ENCODE measurements around the gene STYXL1. TPM values are rescaled to one million over a fixed set of nuclear protein-coding genes. Genes with fewer than 3 reads are reported as not detected.

STYXL1 gene
- total RNA-seq, 1 donor from 2014 or later, result 17.6 TPM

DNA sequence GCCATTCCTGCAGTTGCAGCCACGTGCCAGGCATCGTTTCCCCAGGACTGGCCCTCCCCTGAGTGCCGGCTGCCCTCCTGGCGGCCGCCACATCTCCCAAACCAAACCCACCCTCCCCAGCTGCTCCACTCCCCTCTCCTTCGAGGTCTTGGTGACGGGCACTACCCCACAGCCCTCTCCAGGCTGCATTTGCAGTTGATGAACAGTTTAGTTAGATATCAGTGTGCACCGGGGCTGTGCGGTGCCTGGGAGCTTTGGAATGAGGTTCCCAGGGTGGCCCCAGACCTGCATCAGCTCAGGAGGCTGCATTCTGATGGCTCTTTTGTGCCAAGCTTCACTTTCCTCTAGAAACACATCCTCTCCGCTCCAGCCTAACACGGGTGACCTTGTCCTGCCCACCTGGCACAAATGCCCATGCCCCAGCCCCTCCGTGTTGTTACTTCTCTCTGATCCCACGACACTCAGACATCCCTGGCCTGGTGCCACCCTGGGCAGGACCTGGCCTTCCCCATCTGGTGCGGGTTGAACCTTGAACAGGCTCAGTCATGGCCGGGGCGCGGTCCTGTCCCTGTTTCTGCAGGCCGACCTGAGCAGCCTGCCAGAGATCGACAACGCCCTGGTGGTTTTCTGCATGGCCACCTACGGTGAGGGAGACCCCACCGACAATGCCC is 67.9 kb downstream of the STYXL1 start:
- DNase-seq, result no peak

DNA sequence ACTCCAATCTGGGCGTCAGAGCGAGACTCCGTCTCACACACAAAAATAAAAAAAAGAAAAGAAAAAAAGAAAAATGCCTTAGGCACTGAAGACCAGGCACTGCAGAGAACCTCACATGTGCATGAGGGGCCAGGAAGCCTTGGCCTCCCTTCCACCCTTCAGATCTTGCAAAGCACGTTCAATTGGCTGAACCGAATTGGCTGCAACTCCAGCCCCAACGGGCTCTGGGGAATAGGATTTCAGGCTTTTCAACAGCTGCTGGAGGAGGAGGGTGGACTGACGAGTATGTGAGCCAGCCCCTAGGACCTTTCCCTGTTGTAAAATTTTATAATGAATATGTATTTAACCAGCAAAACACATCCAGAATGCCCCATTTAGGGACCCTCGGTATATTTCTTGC is 70.1 kb downstream of the STYXL1 start:
- DNase-seq, result peak; percentile 94

DNA sequence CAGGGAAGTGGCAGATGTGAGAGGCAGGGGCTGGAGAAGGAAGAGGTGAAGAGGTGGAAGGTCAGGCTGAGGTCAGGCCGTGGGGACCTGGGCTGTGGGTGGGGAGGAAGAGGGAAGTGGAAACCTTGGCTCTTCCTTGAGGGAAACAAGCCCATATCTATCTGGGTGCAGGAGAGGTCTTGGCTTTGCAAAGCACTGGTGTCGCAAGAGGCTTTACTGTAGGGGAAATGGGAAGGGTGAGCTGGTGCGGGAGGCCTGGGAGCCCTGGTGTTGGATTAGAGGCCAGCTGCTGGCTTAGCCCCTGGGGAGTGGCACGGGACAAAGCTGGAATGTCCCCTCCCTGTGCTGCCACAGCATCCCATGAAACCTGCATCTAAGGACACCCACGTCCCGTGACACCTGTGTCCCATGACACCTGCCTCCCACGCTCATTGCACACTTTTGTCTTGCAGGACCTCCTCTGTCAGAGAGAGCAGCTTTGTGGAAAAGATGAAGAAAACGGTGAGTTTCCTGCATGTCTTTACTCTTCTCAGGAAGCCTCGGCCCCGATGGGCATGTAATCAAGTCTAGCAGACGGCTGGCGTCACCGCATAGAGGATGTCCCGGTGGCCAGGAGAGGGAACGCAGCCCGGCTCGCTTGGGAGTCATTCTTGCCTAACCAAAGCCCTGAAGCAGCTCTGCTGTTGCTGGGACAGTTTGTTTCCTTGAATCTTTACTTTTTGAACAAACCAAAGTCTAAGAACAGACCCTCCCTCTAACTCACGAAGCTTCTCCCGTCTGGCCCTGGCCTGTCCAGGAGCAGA is 75.6 kb downstream of the STYXL1 start:
- DNase-seq, result no peak

- DNase-seq, result no peak
Measured at GRCh38 chr7:75971309-75971960, 76.4 kb downstream of the STYXL1 start.

GRCh38 chr7:75969704-75970498 is 77.9 kb downstream of the STYXL1 start:
- no peak for DNase-seq

GRCh38 chr7:75969182-75969581 is 78.6 kb downstream of the STYXL1 start:
- DNase-seq, result no peak

- no peak for DNase-seq
Measured at GRCh38 chr7:75968561-75969001, 79.2 kb downstream of the STYXL1 start.

DNA sequence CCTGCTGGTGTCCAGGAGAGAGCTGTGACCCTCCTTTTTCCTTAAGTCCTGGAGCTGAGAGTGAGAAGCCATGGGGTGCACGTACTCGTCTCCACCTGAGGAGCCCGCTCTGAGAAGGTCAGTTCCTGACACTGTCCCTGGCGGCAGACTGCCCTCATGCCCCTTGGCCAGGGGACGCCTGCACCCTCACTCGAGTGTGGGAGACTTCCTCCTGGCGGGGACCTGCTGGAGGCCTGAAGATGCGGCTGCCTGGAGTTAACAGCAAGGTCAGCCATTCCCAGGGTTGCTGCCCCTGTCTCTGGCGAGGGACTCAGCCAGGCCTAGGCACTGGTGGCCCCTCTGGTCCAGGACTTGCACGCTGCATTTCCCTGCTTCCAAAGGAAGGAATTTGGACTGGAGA is 79.8 kb downstream of the STYXL1 start:
- DNase-seq, result no peak

DNA sequence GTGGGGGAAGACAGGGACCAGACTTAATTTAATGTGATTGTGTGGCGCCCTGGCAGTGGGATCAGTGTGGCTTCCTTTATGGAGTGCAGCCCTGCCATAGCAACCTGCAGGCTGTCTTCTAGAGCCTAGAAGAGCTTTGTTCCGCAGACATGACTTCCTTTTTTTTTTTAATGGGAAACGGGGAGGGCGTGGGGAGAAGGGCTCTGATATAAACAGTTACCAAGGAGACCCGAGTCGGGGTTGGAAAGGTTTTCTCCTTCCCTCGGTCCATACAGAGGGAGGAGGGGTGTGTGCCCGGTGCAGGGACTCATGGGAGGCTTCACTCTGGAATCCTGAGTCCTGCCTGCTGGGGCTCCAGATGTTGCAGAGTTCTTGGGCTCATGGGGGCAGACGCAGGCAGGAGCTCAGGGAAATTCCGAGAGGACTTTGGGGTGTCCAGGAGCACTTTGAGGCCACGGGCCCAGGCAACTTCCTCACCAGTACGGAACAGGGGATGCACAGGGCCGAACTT is 80.3 kb downstream of the STYXL1 start:
- peak; percentile 68 for DNase-seq

GRCh38 chr7:75967055-75967454 is 80.7 kb downstream of the STYXL1 start:
- no peak for DNase-seq

DNA sequence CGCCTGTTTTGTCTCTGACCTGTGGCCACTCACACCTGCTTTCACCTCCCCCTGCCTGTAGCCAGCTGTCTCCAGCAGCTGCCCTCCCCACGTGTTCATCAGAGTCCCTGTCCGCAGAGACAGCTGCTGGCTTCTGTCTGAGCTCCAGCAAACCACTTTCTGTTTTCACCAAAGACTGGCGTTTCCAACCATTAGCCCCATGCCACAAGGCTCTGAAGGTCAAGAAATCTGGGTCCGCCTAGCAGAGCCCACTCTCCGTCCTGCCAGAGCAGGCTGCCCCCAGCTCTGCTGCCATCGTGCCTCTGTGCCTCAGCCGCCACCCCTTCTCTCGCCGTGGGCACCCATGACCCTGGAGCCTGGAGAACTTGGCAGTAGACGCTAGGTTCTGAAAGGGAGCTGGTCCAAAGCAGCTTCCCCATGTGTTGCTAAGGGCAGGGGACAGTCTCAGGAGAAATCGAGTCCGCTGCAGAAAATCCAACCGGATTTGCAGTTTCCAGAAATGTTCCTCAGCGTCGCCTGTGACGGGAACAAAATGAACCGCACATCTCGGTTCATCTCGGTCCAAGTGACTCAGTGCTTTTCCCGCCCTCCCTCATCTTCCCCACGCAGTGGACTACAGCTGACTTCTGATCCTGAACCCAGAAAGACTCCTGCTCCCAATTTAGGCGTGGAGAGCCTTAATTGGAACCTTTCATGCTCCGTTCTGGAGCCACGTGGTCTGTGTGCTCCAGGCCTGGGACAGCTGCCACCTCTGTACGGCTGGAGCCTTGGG is 81.4 kb downstream of the STYXL1 start:
- peak; percentile 94 for DNase-seq

DNA sequence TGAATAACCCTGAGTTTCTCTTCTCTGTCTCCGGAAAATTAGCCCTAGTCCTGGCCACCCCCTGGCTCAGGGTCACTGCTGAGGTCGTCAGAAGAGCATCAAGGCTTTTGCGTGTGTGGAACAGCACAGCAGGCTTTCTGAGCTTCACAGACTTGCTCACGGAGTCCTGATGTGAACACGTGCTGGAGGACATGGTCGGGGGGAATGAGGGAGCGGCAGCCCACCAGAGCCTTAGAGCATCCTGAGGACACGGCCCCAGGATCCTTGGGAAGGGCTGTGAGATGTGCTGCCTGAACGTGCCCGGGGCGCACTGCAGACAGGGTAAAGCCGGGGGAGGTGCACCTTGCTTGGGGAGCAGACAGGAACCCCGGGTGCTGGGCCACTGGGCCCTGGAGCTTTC is 82.2 kb downstream of the STYXL1 start:
- DNase-seq, result peak; percentile 36

- DNase-seq, result no peak
Measured at GRCh38 chr7:75963381-75963995, 84.3 kb downstream of the STYXL1 start.

DNA sequence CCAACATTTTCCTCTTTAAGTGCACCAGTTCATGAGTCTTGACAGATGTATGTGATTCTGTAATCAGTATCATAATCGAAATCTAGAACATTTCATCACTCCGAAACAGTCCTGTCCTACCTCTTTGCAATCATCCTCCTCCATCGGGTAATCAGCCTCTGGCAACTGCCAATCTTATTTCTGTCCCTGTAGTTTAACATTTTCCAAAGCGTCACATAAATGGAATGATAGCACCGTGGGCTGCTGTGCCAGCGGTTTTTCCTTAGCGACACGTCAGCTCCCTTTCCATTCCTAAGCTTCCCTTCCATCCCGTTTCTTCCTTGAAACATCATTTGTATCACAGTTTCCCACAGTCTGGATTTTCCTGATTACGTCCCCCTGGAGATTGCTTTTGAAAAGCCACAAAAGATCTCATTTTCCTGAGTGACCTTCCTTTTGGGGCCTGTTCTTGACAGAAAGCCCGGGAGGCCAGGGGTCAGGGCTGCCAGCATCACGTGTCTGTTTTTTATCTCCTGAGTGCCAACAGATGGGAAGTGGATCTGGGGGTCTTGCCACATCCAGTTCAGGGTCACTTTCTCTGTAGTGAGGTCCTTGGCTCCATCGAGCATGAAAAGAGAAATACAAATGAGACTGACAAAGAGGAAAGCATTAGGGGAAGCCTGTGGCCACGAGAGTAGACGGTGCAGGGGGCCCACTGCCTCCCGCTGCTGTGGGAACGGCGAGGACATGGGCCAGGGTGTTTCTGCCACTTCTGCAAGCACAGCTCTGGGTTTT is 85.0 kb downstream of the STYXL1 start:
- DNase-seq, result peak; percentile 28

- peak; percentile 45 for DNase-seq
Measured at GRCh38 chr7:75961218-75961617, 86.6 kb downstream of the STYXL1 start.

DNA sequence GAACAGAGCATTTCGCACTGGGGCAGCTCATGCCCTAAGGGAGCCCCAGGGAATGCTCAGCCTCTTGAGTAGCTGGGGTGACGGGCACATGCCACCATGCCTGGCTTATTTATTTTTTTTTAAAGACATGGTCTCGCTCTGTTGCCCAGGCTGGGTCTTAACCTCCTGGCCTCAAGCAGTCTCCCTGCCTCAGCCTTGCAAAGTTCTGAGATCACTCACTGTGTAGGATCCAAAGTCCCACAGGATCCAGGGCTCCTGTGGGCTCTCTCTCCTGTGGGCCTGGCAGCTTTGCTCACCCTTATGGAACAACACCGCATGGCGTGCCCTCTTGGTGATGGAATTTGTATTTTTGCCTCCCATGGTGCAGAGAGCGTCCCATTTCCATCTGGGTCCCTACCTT is 87.4 kb downstream of the STYXL1 start:
- DNase-seq, result no peak

DNA sequence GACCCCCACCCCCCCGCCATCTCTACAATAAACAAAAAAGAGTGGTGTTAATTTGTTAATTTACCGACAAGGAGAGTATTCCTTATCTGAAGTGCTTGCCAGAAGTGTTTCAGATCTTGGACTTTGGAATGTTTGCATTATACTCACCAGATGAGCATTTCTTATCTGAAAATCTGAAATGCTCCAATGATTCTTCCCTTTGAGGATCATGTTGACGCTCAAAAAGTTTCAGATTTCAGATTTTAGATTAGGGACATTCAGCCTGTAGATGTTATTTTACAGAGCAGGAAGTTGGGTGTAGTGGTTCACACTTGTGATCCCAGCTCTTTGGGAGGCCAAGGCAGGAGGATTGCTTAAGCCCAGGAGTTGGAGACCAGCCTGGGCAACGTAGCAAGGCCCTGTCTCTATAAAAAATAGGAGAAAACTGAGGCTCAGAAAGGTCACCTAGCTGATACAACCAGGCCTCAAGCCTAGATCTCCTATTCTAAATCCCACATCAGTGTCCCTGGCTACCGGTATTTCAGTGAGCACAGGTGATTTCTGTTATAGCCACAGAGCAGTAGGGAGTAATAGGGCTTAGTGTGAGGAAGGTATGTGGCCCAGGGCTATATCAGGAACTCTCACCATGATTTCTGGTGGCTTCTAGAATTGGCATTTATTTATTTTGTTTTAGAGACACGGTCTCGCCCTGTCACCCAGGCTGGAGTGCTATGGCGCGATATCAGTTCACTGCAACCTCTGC is 88.8 kb downstream of the STYXL1 start:
- no peak for DNase-seq

- peak; percentile 27 for DNase-seq
Measured at GRCh38 chr7:75957021-75957736, 90.6 kb downstream of the STYXL1 start.
